GM23338 (cell line): ENCODE results near the gene PTPRN2. TPM values are rescaled to one million over a fixed set of nuclear protein-coding genes. Genes with fewer than 3 reads are reported as not detected.

Experiments
- ATAC-seq: fragments of 200-7000 bp; cut with Tn5 transposase; 3 replicates; pipeline ENCODE4 v1.9.1; 2020
- DNase-seq: peaks from one replicate; pipeline ENCODE4 v3.0.0-alpha.2; 2015; ENCODE audit warnings: low spot score
- H2AFZ ChIP-seq: fragments of 200-600 bp; sonication (generic); 2 replicates; pipeline ENCODE4 v1.8.0; 2016; ENCODE audit warnings: antibody characterized with exemption, mild to moderate bottlenecking, moderate library complexity
- H3F3A ChIP-seq: fragments of 200-600 bp; sonication (generic); replicated peaks from 2 replicates; pipeline ENCODE4 v1.8.0; 2017; ENCODE audit warnings: antibody characterized with exemption, mixed run types, low read depth
- H3K27ac ChIP-seq: fragments of 200-600 bp; sonication (generic); 2 replicates; pipeline ENCODE4 v1.6.1; 2016; ENCODE audit warnings: low read depth
- H3K27me3 ChIP-seq: fragments of 200-600 bp; sonication (generic); 2 replicates; pipeline ENCODE4 v1.8.0; 2016; ENCODE audit warnings: mild to moderate bottlenecking, mixed run types, moderate library complexity; ENCODE audit not compliant: insufficient read depth
- H3K36me3 ChIP-seq: fragments of 200-600 bp; sonication (generic); 2 replicates; pipeline ENCODE4 v1.8.0; 2016; ENCODE audit warnings: mild to moderate bottlenecking; ENCODE audit not compliant: insufficient read depth
- H3K4me1 ChIP-seq: fragments of 200-600 bp; sonication (generic); 2 replicates; pipeline ENCODE4 v1.8.0; 2016; ENCODE audit warnings: mild to moderate bottlenecking, moderate library complexity; ENCODE audit not compliant: insufficient read depth
- H3K4me2 ChIP-seq: fragments of 200-600 bp; sonication (generic); 2 replicates; pipeline ENCODE4 v1.7.1; 2017; ENCODE audit warnings: mixed run types
- H3K4me3 ChIP-seq: fragments of 200-600 bp; sonication (generic); 2 replicates; pipeline ENCODE4 v1.6.1; 2016; ENCODE audit warnings: mixed run types
- H3K79me2 ChIP-seq: fragments of 200-600 bp; sonication (generic); replicated peaks from 2 replicates; pipeline ENCODE4 v1.8.0; 2017; ENCODE audit warnings: mild to moderate bottlenecking; ENCODE audit not compliant: insufficient read depth
- H3K9me2 ChIP-seq: fragments of 200-600 bp; sonication (generic); 2 replicates; pipeline ENCODE4 v1.8.0; 2017; ENCODE audit not compliant: insufficient read depth
- H4K20me1 ChIP-seq: fragments of 200-600 bp; sonication (generic); replicated peaks from 2 replicates; pipeline ENCODE4 v1.8.0; 2017; ENCODE audit warnings: mild to moderate bottlenecking; ENCODE audit not compliant: insufficient read depth
- H3K27ac Mint-ChIP-seq: 2 replicates; pipeline ENCODE4 v1.8.0; 2020; ENCODE audit warnings: inconsistent platforms, mild to moderate bottlenecking, moderate library complexity, mixed read lengths
- H3K27me3 Mint-ChIP-seq: 3 replicates; pipeline ENCODE4 v1.8.0; 2022; ENCODE audit warnings: low read depth, mild to moderate bottlenecking, moderate library complexity, mixed read lengths, inconsistent platforms; ENCODE audit not compliant: insufficient read depth, poor library complexity
- H3K36me3 Mint-ChIP-seq: 3 replicates; pipeline ENCODE4 v1.8.0; 2021; ENCODE audit warnings: low read depth, mild to moderate bottlenecking, inconsistent platforms, moderate library complexity, mixed read lengths
- H3K4me1 Mint-ChIP-seq: 3 replicates; pipeline ENCODE4 v1.8.0; 2020; ENCODE audit warnings: mild to moderate bottlenecking, inconsistent platforms, mixed read lengths
- H3K4me3 Mint-ChIP-seq: 3 replicates; pipeline ENCODE4 v1.8.0; 2021; ENCODE audit warnings: moderate library complexity, mild to moderate bottlenecking, inconsistent platforms, mixed read lengths
- H3K9me3 Mint-ChIP-seq: 3 replicates; pipeline ENCODE4 v1.8.0; 2020; ENCODE audit warnings: moderate library complexity, mild to moderate bottlenecking, inconsistent platforms, mixed read lengths
- CREB1 ChIP-seq: fragments of 250-450 bp; sonication (Bioruptor Pico); IDR thresholded peaks from 2 replicates; pipeline ENCODE4 v1.5.0; 2020; ENCODE audit warnings: low read depth, mild to moderate bottlenecking, moderate library complexity
- ETS1 ChIP-seq: IDR thresholded peaks from 2 replicates; pipeline ENCODE4 v1.6.1; 2016; ENCODE audit warnings: antibody characterized with exemption
- EZH2 ChIP-seq: fragments of 200-600 bp; sonication (generic); IDR thresholded peaks from one replicate; pipeline ENCODE4 v1.8.0; 2017; ENCODE audit warnings: antibody characterized with exemption, mild to moderate bottlenecking, low read depth; ENCODE audit not compliant: unreplicated experiment
- EZH2phosphoT487 ChIP-seq: fragments of 200-600 bp; sonication (generic); IDR thresholded peaks from one replicate; pipeline ENCODE4 v1.8.1; 2018; ENCODE audit warnings: antibody characterized with exemption; ENCODE audit not compliant: unreplicated experiment
- JUNB ChIP-seq: IDR thresholded peaks from one replicate; pipeline ENCODE4 v1.6.1; 2016; ENCODE audit warnings: antibody characterized with exemption; ENCODE audit not compliant: unreplicated experiment
- NANOG ChIP-seq: IDR thresholded peaks from 2 replicates; pipeline ENCODE4 v1.6.1; 2016; ENCODE audit warnings: antibody characterized with exemption, borderline replicate concordance
- STAT1 ChIP-seq: IDR thresholded peaks from one replicate; pipeline ENCODE4 v1.6.1; 2016; ENCODE audit warnings: antibody characterized with exemption; ENCODE audit not compliant: unreplicated experiment
- ZNF114 ChIP-seq: fragments of 250-450 bp; sonication (Bioruptor Pico); IDR thresholded peaks from 2 replicates; pipeline ENCODE4 v1.5.0; 2020; ENCODE audit warnings: mild to moderate bottlenecking, moderate library complexity
- ZNF331 ChIP-seq: fragments of 250-450 bp; sonication (Bioruptor Pico); IDR thresholded peaks from 2 replicates; pipeline ENCODE4 v1.5.0; 2020; ENCODE audit warnings: low read depth, mild to moderate bottlenecking, moderate library complexity
- polyA plus RNA-seq: library from polyadenylated mRNA; unstranded; fragments of >200 nt; fragmentation: Nextera tagmentation; extraction: Ambion mirVana; gene quantifications from 2 replicates; pipeline ENCODE4 v1.2.1, GENCODE V29; 2016
- total RNA-seq: library from RNA; depleted of rRNA; stranded (reverse); fragments of >200 nt; shearing (Covaris generic); gene quantifications from 2 replicates; pipeline ENCODE4 v1.2.3, GENCODE V29; 2014
- TF ChIP-seq, protein P1 (sequence below): fragments of 250-450 bp; sonication (Bioruptor Pico); IDR thresholded peaks from 2 replicates; pipeline ENCODE4 v1.5.0; 2020; ENCODE audit warnings: mild to moderate bottlenecking, moderate library complexity
- TF ChIP-seq, protein P2 (sequence below), 2 experiments: fragments of 200-600 bp in 1 of 2; sonication (generic) in 1 of 2; conservative IDR thresholded peaks; 2 replicates each; pipeline versions ENCODE4 v1.5.1 to v1.6.1; 2016 to 2017; ENCODE audit warnings: antibody characterized with exemption in 2 of 2, low read depth in 2 of 2, mild to moderate bottlenecking in 2 of 2, moderate library complexity in 1 of 2

PTPRN2 gene
- total and polyA plus RNA-seq, 2 experiments from 2014 or later = 0.87 to 4.0 TPM

DNA sequence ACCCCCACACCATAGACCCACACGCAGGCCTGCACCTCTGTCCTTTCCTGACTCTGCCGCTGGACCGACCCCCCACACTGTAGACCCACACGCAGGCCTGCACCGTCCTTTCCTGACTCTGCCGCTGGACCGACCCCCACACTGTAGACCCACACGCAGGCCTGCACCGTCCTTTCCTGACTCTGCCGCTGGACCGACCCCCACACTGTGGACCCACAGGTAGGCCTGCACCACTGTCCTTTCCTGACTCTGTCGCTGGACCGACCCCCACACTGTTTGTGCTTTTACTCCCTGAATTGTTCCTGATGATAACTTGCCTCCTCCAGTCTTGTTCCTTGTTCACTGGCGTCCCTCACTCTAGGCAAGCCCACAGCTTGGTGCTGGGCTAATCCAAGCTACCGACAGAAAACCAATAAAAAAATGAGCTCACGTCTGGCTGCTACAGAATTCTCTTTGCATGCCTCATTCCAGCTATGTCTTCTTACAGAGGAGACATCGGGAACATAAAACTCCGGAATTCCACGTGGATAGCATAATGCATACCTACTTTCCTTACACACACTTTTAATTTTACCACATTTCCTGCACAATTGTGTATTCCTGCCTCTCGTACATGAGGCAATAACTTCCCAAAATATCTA lies 494.3 kb downstream of the PTPRN2 start:
- Mint-ChIP-seq H3K36me3 (peaks cover 44% of the 10 kb centered on the region), H3K9me3 (peaks cover 89% of the 10 kb centered on the region), H3K4me3 (no peak overlapping the region), H3K27ac (no peak overlapping the region), H3K4me1 (no peaks in the 10 kb centered on the region), H3K27me3 (peaks cover 4% of the 10 kb centered on the region)
- DNase-seq = no peak
- no peak overlapping the region for H2AFZ ChIP-seq
- H3K36me3 ChIP-seq = peaks cover 16% of the 10 kb centered on the region
- no peak overlapping the region for H3K27ac ChIP-seq
- H3K27me3 ChIP-seq = no peaks in the 10 kb centered on the region
- H3K4me2 ChIP-seq = no peak overlapping the region
- H3K79me2 ChIP-seq = no peaks in the 10 kb centered on the region
- no peak overlapping the region for H3K4me3 ChIP-seq
- TF ChIP-seq ETS1 (no peak), ZNF114 (CRISPR knock-in tag) (no peak), JUNB (no peak)
- no peak for ATAC-seq
- H3K9me2 ChIP-seq = no peaks in the 10 kb centered on the region
- H4K20me1 ChIP-seq = no peaks in the 10 kb centered on the region
- no peaks in the 10 kb centered on the region for H3K4me1 ChIP-seq
- H3F3A ChIP-seq = no peaks in the 10 kb centered on the region

DNA sequence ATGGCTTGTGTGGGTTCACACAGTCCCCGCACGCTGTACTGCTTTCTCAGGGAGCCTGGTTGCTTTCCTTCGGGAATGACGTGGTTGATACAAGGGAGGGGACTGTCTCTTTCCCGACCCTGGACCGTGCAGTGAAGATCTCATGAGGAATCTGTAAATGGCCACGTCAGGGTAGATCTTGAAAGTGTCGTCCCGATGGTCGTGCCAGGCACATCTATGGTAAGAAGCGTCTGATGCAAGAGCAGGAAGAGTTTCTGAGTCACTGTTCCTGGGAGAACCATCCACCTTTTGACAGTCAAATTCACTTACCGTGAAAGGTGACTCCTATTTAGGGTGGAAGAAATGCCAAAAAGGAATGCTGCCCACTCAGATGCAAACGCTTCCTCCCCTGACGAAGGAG lies 500.4 kb downstream of the PTPRN2 start:
- Mint-ChIP-seq H3K4me1 (no peaks in the 10 kb centered on the region), H3K9me3 (peaks cover 84% of the 10 kb centered on the region), H3K27ac (no peak overlapping the region), H3K4me3 (peak overlapping the region; percentile 24; the same call in 1 of the 3 replicates), H3K36me3 (peaks cover 45% of the 10 kb centered on the region), H3K27me3 (peaks cover 3% of the 10 kb centered on the region)
- peaks cover 12% of the 10 kb centered on the region; the same call in 1 of the 2 replicates for H3K36me3 ChIP-seq
- ATAC-seq (no peak), DNase-seq (no peak)
- H3K27ac ChIP-seq = no peak overlapping the region
- H3K9me2 ChIP-seq = no peaks in the 10 kb centered on the region
- H3K4me3 ChIP-seq = no peak overlapping the region
- H2AFZ ChIP-seq = no peak overlapping the region
- no peak overlapping the region for H3K4me2 ChIP-seq
- H4K20me1 ChIP-seq = no peaks in the 10 kb centered on the region
- H3K4me1 ChIP-seq = no peaks in the 10 kb centered on the region
- no peaks in the 10 kb centered on the region for H3K79me2 ChIP-seq
- no peaks in the 10 kb centered on the region for H3F3A ChIP-seq
- H3K27me3 ChIP-seq = no peaks in the 10 kb centered on the region
- TF ChIP-seq ZNF114 (CRISPR knock-in tag) = no peak
- TF ChIP-seq EZH2phosphoT487 = no peak
- TF ChIP-seq ZNF331 (CRISPR knock-in tag) = no peak
- TF ChIP-seq, protein P1, sequence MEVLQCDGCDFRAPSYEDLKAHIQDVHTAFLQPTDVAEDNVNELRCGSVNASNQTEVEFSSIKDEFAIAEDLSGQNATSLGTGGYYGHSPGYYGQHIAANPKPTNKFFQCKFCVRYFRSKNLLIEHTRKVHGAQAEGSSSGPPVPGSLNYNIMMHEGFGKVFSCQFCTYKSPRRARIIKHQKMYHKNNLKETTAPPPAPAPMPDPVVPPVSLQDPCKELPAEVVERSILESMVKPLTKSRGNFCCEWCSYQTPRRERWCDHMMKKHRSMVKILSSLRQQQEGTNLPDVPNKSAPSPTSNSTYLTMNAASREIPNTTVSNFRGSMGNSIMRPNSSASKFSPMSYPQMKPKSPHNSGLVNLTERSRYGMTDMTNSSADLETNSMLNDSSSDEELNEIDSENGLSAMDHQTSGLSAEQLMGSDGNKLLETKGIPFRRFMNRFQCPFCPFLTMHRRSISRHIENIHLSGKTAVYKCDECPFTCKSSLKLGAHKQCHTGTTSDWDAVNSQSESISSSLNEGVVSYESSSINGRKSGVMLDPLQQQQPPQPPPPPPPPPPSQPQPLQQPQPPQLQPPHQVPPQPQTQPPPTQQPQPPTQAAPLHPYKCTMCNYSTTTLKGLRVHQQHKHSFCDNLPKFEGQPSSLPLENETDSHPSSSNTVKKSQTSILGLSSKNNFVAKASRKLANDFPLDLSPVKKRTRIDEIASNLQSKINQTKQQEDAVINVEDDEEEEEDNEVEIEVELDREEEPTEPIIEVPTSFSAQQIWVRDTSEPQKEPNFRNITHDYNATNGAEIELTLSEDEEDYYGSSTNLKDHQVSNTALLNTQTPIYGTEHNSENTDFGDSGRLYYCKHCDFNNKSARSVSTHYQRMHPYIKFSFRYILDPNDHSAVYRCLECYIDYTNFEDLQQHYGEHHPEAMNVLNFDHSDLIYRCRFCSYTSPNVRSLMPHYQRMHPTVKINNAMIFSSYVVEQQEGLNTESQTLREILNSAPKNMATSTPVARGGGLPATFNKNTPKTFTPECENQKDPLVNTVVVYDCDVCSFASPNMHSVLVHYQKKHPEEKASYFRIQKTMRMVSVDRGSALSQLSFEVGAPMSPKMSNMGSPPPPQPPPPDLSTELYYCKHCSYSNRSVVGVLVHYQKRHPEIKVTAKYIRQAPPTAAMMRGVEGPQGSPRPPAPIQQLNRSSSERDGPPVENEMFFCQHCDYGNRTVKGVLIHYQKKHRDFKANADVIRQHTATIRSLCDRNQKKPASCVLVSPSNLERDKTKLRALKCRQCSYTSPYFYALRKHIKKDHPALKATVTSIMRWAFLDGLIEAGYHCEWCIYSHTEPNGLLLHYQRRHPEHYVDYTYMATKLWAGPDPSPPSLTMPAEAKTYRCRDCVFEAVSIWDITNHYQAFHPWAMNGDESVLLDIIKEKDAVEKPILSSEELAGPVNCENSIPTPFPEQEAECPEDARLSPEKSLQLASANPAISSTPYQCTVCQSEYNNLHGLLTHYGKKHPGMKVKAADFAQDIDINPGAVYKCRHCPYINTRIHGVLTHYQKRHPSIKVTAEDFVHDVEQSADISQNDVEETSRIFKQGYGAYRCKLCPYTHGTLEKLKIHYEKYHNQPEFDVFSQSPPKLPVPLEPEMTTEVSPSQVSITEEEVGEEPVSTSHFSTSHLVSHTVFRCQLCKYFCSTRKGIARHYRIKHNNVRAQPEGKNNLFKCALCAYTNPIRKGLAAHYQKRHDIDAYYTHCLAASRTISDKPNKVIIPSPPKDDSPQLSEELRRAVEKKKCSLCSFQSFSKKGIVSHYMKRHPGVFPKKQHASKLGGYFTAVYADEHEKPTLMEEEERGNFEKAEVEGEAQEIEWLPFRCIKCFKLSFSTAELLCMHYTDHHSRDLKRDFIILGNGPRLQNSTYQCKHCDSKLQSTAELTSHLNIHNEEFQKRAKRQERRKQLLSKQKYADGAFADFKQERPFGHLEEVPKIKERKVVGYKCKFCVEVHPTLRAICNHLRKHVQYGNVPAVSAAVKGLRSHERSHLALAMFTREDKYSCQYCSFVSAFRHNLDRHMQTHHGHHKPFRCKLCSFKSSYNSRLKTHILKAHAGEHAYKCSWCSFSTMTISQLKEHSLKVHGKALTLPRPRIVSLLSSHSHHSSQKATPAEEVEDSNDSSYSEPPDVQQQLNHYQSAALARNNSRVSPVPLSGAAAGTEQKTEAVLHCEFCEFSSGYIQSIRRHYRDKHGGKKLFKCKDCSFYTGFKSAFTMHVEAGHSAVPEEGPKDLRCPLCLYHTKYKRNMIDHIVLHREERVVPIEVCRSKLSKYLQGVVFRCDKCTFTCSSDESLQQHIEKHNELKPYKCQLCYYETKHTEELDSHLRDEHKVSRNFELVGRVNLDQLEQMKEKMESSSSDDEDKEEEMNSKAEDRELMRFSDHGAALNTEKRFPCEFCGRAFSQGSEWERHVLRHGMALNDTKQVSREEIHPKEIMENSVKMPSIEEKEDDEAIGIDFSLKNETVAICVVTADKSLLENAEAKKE (CRISPR knock-in tag) = no peak
- TF ChIP-seq, protein P2, sequence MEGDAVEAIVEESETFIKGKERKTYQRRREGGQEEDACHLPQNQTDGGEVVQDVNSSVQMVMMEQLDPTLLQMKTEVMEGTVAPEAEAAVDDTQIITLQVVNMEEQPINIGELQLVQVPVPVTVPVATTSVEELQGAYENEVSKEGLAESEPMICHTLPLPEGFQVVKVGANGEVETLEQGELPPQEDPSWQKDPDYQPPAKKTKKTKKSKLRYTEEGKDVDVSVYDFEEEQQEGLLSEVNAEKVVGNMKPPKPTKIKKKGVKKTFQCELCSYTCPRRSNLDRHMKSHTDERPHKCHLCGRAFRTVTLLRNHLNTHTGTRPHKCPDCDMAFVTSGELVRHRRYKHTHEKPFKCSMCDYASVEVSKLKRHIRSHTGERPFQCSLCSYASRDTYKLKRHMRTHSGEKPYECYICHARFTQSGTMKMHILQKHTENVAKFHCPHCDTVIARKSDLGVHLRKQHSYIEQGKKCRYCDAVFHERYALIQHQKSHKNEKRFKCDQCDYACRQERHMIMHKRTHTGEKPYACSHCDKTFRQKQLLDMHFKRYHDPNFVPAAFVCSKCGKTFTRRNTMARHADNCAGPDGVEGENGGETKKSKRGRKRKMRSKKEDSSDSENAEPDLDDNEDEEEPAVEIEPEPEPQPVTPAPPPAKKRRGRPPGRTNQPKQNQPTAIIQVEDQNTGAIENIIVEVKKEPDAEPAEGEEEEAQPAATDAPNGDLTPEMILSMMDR (conservative IDR thresholded peaks at IDR 0.05; ENCODE audit: low read depth in 2 of 2) = no peak
- no peak for TF ChIP-seq NANOG
- no peak for TF ChIP-seq CREB1 (CRISPR knock-in tag)
- TF ChIP-seq EZH2 = no peak
- no peak for TF ChIP-seq STAT1
